HT1080 (cell line): ENCODE data around the gene GPR171. TPM values are rescaled to one million over a fixed set of nuclear protein-coding genes. Genes with fewer than 3 reads are reported as not detected.
"Not testable (repeated sequence)": the region's sequence is repeated elsewhere in the genome, so short reads cannot be mapped to it uniquely, and the experiment has no call there.

Experiments used
- DNase-seq: peaks from one replicate; pipeline ENCODE4 v3.0.0-alpha.2; 2015; ENCODE audit warnings: low read depth
- polyA plus RNA-seq, 2 experiments: library from polyadenylated mRNA; depleted of rRNA; stranded (reverse); fragments of >200 nt; gene quantifications; 2 replicates each; pipeline ENCODE4 v1.2.3, GENCODE V29; 2015
- total RNA-seq: library from RNA; depleted of rRNA; stranded (reverse); fragments of >200 nt; shearing (Covaris generic); gene quantifications from 2 replicates; pipeline ENCODE4 v1.2.3, GENCODE V29; 2014; rRNA removed

Gene GPR171, protein sequence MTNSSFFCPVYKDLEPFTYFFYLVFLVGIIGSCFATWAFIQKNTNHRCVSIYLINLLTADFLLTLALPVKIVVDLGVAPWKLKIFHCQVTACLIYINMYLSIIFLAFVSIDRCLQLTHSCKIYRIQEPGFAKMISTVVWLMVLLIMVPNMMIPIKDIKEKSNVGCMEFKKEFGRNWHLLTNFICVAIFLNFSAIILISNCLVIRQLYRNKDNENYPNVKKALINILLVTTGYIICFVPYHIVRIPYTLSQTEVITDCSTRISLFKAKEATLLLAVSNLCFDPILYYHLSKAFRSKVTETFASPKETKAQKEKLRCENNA
- not detected in 2 replicates for total RNA-seq
- polyA plus RNA-seq (2015; cell fraction: cytosol; rRNA removed) = not detected in 2 replicates
- not detected in 2 replicates for polyA plus RNA-seq (2015; cell fraction: nucleus; rRNA removed)

DNA sequence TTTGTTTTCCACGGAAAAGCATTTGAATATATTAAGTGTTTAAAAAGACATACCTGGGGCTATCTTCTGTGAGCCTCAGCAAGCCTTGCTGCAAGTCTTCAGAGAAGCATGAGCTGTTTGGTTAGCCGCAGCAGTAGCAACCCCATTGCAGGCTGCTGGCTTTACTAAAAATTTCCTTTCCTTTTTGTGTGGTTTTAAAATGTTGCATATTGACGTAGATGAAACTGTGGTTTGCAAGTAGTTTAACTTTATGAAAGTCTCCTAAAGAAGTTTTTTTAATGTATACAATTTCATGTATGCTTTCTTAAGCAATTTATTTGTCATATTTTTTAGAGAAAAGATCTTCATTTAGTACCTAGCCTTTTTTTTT, at the start of gene GPR171:
Gene GPR171, minus strand, starts transcription at position 166 of the 370 bp plus-strand sequence. CDS start 3,830 bp downstream, outside the sequence.
- DNase-seq = no peak

DNA sequence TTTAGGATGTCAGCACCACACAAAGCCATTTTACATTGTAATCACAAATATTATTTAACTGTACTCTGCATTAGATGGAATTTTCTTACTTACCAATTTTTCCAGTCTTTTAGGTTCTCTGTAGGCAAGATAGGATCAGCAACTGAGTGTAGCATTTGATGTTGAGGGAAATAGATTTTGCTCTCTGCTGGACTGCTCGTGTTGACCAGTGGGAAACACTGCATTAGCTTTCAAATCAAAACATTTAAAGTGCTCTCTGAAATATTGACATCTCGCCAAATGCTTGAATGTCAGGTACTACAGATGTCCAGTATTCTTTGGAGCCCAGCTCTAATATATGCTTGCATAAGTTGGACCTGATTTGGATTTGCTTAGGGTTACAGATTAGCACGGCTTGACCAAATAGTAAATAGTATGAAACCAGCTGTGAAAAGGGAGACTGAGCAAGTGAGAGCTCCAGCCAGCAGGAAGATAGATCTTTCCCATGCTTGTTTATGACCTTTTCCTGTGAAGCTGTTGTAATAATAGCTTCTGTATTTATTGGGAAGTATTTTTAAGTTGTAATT, 45.8 kb upstream of the GPR171 start:
- no peak for DNase-seq

DNA sequence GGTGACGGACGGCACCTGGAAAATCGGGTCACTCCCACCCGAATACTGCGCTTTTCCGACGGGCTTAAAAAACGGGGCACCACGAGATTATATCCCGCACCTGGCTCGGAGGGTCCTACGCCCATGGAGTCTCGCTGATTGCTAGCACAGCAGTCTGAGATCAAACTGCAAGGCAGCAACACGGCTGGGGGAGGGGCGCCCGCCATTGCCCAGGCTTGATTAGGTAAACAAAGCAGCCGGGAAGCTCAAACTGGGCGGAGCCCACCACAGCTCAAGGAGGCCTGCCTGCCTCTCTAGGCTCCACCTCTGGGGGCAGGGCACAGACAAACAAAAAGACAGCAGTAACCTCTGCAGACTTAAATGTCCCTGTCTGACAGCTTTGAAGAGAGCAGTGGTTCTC, 39.0 kb upstream of the GPR171 start:
- not testable (repeated sequence) for DNase-seq

DNA sequence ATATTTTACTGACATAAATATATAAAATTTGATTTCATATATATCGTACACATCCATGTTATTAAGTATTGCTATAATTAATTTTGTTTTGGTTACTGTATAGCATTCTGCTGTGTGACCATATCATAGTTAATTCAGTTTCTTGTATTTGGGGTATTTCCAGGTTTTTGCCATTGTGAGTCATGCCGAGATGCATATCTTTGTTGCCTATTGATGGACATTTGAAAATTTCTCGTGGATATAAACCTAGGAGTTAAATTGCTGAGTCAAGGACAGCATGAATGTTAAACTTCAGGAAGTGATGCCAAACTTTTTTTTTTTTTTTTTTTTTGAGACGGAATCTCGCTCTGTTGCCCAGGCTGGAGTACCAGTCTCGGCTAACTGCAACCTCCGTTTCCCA, 33.7 kb upstream of the GPR171 start:
- DNase-seq = peak; percentile 18

DNA sequence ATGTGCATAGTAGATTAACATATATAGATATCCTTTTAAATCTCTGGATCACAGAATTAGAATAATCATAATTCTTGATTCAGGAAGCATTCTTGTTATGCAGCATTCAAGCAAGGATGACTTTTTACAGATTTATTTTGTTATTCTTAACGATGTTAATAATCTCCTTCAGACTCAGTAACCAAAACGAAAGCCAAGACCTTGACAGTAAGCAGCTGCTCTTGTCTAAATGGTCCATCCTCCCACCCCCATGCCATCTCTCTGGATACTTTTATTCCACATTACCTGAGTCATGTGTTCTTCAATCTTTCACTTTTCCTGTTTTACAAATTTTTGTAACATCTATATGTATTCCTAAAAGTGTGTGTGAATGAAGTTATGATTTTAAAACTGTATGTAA, 33.3 kb upstream of the GPR171 start:
- no peak for DNase-seq

DNA sequence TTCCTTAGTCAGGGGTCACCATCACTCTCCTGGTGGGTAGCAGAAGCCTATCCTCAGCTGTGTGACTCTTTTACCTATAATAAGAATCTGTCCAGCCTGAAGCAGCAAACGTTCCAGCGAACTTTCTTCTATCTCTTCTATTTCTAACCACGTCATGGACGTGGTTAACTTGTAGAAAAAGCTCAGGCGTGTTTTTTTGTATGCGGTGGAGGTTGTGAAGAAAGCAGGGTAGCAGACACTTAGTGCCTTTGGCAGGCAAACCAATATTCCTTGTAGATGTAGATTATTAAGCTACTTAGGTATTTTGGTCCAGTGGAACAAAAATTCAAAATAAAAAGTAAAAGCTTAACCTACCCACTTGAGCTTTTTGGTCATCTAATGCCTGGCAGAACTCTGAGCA, 31.8 kb upstream of the GPR171 start:
- DNase-seq = no peak

DNA sequence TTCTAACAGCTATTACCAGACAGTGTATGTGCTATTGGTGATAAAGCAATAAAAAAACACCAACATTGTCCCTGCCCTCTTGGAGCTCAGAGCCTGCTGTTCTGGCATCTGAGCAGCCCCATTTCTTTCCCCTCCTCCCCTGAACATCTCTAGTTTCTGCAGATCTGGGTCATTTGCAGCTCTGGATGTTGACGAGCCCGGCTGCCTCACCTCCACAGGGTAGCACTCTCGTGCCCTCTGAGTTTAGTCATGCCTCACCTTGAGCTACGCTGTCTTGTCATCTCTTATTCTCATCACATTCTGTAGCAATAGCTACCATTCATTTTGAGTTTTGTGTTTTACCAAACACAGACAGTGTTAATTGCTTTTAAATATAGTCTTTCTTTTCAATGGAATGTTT, 30.0 kb upstream of the GPR171 start:
- no peak for DNase-seq

DNA sequence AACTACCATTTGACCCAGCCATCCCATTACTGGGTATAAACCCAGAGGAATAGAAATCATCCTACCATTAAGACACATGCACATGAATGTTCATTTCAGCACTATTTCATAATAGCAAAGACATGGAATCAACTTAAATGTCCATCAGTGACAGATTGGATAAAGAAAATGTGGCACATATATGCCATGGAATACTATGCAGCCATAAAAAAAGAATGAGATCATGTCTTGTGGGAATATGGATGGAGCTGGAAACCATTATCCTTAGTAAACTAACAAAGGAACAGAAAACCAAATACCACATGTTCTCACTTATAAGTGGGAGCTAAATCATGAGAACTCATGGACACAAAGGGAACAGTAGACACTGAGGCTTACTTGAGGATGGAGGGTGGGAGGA, 29.4 kb upstream of the GPR171 start:
- not testable (repeated sequence) for DNase-seq

DNA sequence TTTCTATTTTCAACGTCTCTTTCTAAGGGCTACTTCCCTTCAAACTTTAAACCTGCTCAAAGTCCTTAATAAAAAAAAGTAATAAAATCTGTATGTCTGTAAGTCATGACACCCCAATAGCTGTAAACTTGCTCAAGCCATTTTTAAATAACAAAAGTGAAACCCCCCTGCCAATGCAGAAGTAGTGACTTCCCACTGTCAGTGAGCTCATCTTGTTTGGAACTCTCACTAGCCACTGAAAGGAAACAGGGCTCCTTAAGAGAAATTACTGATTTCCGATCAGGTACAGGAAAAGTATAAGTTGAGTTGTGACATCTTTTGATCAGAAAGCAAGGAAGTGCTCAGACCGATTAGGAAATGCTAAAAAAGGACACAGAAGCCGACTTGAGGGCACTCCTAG, 27.6 kb upstream of the GPR171 start:
- no peak for DNase-seq

DNA sequence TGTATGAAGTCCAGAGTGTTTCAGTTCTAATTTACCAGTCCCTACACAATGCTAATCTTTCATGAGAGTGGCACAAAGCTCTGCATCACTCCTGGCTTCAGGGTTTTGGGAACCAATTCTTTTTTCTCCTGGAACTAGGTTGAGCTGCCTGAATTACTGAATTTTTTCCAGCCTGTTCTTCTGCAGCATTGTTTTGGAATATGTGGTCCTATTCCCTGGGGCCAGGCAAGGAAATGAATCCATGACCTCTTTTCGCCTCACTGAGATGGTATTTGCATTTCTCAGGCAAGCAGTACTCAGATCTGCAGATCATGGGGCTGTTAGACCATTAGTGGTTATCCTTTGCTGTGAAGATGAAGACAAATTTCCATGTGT, 25.6 kb upstream of the GPR171 start:
- peak; percentile 57 for DNase-seq

DNA sequence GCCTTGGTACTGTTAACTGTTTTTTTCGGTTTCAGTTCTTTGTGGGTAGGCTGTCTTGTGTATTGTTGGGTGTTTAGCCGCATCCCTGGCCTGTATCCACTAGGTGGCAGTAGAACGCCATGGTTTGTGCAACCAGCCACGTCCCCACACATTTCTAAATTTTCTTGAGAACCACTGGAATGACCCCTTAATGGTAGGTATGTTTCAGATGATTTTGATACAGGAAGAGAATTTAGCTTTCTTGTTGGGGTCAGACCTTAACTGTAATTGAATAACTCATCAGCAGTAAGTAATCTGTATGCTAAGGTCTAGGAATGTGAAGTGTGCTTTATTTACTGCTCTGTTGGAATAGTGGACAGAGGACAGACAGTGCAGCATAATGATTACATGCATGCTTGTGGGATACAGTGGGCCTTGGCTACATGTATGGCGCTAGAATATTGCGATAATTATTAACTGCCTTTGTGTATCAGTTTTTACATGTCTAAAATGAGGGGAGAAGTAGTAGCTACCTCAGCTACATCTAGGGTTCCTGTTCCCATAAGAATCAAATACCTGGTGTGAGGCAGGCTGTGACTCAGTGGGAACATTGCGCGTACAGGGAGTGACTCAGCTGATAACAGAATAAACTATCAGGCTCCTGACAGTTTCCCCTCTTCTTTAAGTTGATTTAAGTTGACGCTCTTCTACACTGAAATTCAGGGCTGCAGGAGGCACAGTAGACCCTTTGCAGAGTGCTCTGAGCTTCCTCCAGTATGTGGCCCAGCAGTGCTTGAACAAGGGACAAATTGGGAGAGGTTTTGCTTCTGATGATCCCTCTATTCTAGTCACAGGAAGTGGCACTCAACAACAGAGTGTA, 25.0 kb upstream of the GPR171 start:
- peak; percentile 86 for DNase-seq

DNA sequence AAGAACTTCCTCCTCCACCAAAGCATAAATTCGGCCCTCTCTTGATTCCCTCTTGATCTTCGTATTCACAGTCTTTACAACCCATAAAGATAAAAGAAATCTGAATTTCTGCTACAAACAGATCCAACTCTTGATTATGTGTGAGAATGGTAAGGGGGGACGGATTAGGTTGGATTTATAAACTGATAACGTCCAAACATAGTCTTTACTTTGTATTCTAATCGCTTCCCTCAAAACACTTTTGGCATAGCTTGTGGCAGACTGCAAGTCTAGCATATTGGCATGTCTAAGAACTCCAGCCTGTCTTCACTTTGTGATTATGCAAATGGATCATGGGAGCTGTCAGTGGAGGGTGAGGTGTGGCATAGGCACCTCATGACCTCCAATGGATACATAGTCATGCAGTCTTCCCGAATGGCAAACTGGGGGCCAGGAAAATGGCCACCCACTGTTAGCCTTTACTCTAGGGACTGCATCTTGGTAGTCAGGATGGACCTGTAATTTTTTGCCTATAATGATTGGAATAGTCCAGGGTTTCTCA, 24.3 kb upstream of the GPR171 start:
- DNase-seq = no peak

DNA sequence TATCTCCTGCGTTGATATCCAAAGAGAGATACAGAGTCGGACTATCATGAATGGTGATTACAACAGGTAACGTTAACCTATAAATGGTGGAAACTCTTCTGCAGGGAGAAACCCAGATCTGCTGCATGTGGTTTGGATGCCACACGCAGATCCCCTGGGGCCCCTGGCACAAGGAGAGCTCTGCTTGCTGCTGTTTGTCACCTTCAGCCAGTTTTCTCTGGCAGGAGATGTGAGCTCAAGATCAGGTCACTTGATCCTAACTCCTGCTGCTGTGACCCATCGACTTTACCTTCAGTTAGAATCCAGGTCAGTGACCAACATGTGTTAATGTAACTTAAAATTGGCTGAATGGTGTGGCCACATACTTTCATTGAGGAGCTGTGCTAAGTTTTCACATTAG, 23.8 kb upstream of the GPR171 start:
- DNase-seq = no peak

DNA sequence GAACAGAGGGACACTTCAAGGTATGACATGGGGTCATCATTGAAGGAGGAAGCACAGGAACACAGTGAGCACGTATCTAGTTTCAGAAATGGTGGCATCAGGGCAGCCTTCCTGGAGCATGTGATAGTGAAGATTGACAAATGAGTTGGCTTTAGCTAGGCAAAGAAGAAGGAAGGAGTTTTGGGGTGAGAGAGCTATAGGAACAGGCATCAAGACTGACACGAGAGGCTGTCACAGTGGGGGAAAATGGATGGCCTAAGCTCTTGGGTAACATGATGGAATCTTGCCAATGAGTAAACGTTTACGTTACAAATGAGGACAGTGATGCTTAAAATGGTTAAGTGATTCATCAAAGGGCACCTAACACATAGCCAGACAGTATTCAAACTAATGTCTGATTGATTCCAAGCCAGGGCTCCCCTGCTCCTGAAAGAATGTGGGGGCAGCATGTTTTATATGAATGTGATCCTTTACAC, 23.1 kb upstream of the GPR171 start:
- DNase-seq = peak; percentile 87

DNA sequence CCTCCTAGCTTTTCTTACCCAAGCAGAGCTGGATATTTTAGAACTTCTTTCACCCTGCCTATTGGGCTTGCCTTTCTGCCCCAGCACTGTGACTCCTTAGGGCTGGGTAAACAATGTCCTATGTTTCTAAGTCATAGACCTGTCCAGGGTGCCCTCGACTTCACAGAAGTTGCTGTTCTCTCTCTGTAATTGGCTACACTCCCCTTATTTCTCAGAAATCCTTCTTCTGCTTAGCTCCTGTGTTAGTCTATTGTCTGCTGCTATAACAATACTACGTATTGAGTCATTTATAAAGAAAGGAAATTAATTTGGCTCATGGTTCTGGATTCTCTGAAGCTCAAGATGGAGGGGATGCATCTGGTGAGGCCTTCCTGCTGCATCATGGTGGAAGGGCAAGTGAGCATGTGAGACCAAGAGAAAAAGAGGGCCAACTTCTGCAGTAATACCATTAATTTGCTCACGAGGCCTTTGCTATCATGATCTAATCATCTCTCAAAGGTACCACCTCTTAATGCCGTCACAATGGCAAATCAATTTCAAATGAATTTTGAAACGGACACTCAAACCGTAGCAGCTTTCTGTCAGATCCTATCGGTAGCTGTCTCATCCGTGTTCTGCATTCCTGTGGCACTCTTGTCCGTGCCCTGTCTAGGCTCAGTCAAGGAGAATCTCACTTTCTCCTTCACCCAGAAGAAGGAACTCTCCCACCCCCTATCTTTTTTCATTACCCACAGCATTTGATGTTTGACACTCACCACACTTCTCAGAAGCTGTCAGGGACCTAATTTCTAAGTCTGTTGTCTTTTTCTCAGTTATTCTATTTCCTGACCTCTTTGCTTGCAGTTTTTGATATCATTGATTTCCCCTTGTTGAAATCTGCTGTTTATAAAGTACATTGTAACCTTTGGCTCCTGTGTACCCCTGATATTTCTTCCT, 22.3 kb upstream of the GPR171 start:
- no peak for DNase-seq

DNA sequence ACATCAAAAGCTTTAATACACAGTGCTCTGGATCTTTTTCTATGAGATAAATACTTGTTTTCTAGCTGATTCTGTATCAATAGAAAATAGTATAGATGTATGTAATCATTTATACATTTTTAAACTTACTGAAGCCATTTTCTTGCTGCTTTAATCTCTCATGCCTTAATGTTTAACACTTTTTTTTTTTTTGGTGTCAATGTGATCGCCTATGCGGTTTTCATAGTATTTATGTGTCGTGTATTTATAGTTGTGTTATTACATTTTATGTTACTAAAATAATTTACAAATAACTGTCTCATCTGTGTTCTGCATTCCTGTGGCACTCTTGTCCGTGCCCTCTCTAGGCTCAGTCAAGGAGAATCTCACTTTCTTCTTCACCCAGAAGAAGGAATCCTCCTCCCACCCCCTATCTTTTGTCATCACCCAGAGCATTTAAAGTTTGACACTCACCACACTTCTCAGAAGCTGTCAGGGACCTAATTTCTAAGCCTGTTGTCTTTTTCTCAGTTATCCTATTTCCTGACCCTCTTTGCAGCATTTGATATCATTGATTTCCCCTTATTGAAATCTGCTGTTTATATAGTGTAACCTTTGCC, 21.4 kb upstream of the GPR171 start:
- DNase-seq = no peak

DNA sequence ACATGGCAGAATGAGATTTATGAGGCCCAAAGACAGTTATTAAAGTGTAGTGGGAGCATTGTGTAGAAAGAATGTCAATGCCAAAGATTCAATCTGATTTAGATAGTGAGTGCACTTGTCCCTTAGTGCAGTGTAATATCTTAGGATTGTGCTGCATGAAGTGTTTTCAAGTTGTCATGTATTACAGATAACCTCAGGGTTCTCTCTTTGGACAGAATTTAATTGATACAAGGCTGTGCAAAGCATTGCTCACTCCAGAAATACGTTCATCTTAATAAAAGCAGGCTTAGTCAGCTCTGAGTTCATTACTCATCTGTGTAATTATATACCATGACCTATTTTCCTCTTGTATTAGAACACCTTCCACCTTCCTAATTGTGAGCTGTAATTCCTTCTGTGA, 16.0 kb upstream of the GPR171 start:
- DNase-seq = peak; percentile 82

DNA sequence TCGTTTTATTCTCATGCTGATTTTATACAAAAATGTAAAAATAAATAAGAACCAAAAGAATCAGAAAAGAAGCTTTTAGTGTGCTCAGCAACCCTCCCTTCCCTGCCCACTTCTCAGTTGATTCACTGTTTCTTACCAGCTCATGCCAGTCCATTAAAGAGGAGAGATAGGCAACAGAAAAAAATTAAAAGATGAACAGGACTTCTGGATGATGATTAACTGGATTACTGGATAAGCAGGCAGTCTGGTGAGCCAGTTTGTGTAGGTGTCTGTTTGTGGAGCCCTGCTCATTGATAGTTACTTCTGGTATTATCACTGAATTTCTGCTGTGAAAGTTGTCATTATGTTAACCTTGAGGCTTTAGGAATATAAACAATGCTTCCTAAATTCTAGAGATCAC, 15.1 kb upstream of the GPR171 start:
- DNase-seq = no peak

DNA sequence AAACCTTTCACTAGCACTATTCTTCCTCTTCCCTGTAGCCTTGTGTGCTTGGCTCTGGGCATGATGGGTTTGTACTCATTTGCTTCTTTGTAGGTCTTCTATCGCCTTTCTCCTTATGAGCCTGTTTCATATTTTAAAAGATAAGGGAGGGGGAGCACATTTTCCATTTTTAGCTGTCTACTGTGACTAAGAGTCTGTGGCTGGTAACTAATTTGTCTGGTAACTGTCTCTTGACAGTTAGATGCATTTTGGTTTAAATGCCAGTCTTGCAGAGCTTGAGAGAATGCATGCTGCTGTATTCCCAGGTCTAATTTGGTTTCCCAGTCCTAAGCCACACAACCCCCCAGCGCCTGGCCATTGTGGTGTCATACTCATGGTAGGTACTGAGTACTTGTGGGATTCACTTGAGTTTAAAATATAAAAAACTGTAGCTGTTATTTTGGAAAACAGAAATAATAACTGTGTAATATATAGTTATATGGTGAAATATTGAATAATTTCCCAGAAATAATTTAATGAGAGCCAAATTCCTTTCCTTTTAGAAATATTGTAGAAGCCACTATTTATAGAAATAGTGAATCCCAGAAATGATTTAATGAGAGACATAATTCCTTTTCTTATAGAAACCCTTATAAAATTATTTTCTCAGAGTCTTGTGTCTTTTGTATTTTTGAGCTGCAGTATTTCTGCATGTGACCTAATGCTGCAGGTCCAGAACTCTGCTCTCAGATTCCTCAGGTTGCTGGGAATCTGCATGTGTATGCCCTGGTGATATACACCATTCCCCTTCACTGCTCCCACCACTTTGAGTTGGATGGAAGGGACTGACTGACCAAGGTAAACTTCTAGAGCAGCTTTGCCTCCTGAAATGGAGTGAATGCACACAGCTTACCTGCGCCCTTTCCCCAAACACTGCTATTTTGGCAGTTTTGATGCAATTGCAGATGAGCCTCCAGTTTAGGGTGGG, 13.9 kb upstream of the GPR171 start:
- peak; percentile 19 for DNase-seq
